Natural killer cell (primary cell): ENCODE measurements around the gene ATRAID. TPM values are rescaled to one million over a fixed set of nuclear protein-coding genes. Genes with fewer than 3 reads are reported as not detected.

Source experiments
- ATAC-seq, 3 donors: fragments of 150-1000 bp in 2 of 3; fragments of 200-7000 bp in 1 of 3; cut with Tn5 transposase; 1 replicate in 1 of 3; 2 replicates in 2 of 3; pipeline ENCODE4 v1.10.0; 2021; ENCODE audit warnings: mild to moderate bottlenecking in 2 of 3, moderate library complexity in 2 of 3
- DNase-seq, 2 donors: peaks; one replicate each; pipeline versions ENCODE4 v3.0.0 to v3.0.0-alpha.2; 2013 to 2021; ENCODE audit warnings: mixed read lengths in 1 of 2
- H3K27ac ChIP-seq: one replicate; pipeline ENCODE4 v1.5.1; 2013; ENCODE audit warnings: mild to moderate bottlenecking, low read length
- H3K27me3 ChIP-seq: one replicate; pipeline ENCODE4 v1.6.1; 2013; ENCODE audit warnings: low read length; ENCODE audit not compliant: control insufficient read depth, insufficient read depth
- H3K36me3 ChIP-seq: one replicate; pipeline ENCODE4 v1.6.1; 2013; ENCODE audit warnings: low read length; ENCODE audit not compliant: control insufficient read depth, insufficient read depth
- H3K4me1 ChIP-seq: one replicate; pipeline ENCODE4 v1.6.1; 2013; ENCODE audit warnings: low read length; ENCODE audit not compliant: control insufficient read depth, insufficient read depth
- H3K4me3 ChIP-seq: one replicate; pipeline ENCODE4 v1.5.1; 2013; ENCODE audit warnings: low read length
- H3K9me3 ChIP-seq: one replicate; pipeline ENCODE4 v1.6.1; 2013; ENCODE audit warnings: low read length; ENCODE audit not compliant: control insufficient read depth, insufficient read depth
- H3K27ac Mint-ChIP-seq, 2 donors: one replicate each; pipeline ENCODE4 v1.8.0; 2022; ENCODE audit warnings: mild to moderate bottlenecking in 2 of 2, mixed read lengths in 2 of 2, moderate library complexity in 1 of 2
- H3K27me3 Mint-ChIP-seq, 2 donors: one replicate each; pipeline ENCODE4 v1.8.0; 2022; ENCODE audit warnings: low read depth in 2 of 2, mixed read lengths in 2 of 2
- H3K36me3 Mint-ChIP-seq: one replicate; pipeline ENCODE4 v1.8.0; 2022; ENCODE audit warnings: mixed read lengths
- H3K4me1 Mint-ChIP-seq, 2 donors: one replicate each; pipeline ENCODE4 v1.8.0; 2022; ENCODE audit warnings: mixed read lengths in 2 of 2
- H3K4me3 Mint-ChIP-seq: one replicate; pipeline ENCODE4 v1.8.0; 2022; ENCODE audit warnings: mild to moderate bottlenecking, moderate library complexity, mixed read lengths
- H3K9me3 Mint-ChIP-seq, 2 donors: one replicate each; pipeline ENCODE4 v1.8.0; 2022; ENCODE audit warnings: mixed read lengths in 2 of 2
- CTCF ChIP-seq: fragments of 200-600 bp; IDR thresholded peaks from one replicate; pipeline ENCODE4 v1.8.0; 2022; ENCODE audit warnings: antibody characterized with exemption
- WGBS: methylation state at CpG from one replicate; pipeline ENCODE4 v1.1.7; 2013; ENCODE audit warnings: missing lambda C conversion rate; ENCODE audit not compliant: insufficient coverage; 5-methylcytosine and 5-hydroxymethylcytosine counted together
- intact Hi-C: fragments of 100-400 bp; cut with micrococcal nuclease; formaldehyde crosslinking; loops from one replicate; pipeline ENCODE4 v1.14.2; 2022
- total RNA-seq, 4 donors: library from RNA; stranded (reverse); fragments of 120-200 nt in 1 of 4; gene quantifications; one replicate each; pipeline versions ENCODE4 v1.2.3 to v1.2.4, GENCODE V29; 2013 to 2022

Gene ATRAID
- total RNA-seq, 3 donors from 2014 or later (not counting 1 experiment from before 2014, with no cell fraction given) = 65.5 to 76.6 (median 76.5) TPM

DNA sequence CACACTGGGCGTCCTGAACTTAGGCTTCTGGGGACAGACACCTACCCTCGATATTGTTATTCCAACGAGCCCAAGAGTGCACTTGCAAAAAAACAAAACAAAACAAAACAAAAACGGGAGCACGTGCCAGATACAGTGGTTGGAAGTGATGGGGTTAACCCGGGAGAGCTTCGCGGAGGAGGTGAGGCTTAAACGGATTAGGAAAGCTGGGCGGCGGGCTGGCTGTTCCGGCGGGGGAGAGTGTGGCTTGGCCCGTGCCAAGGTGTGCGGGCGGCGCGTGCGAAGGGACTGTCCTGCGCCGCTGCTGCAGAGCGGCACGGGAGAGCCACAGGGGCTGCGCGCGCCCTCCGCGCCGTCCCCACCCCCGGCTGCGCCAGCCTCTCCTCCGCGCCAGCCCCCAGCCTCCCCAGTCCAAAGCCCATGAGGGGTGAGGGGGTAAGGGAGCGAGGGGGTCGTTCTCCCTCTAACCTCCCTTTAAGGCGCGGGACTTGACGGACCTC lies 52.5 kb downstream of the ATRAID start:
- H3K4me1 Mint-ChIP-seq = peaks cover 22 to 27% of the 10 kb centered on the region in 2 donors
- peak overlapping the region; percentile 91 for H3K4me3 Mint-ChIP-seq
- no peak overlapping the region for H3K27ac Mint-ChIP-seq
- DNase-seq = peak in 1 of 2 donors; percentile 63
- peaks cover 41 to 44% of the 10 kb centered on the region in 2 donors for H3K27me3 Mint-ChIP-seq
- peak in 2 of 3 donors; percentile 34 to 51 for ATAC-seq
- no peaks in the 10 kb centered on the region for H3K9me3 Mint-ChIP-seq
- peaks cover 29% of the 10 kb centered on the region for H3K4me1 ChIP-seq
- H3K36me3 Mint-ChIP-seq = no peaks in the 10 kb centered on the region
- H3K27me3 ChIP-seq = peaks cover 32% of the 10 kb centered on the region
- 2% methylated on average over 36 of the region's 38 CpGs for WGBS
- no peaks in the 10 kb centered on the region for H3K9me3 ChIP-seq
- H3K36me3 ChIP-seq = no peaks in the 10 kb centered on the region
- H3K27ac ChIP-seq = no peak overlapping the region
- peak overlapping the region; percentile 13 for H3K4me3 ChIP-seq
- intact Hi-C loops = no loop called here
- TF ChIP-seq CTCF = no peak

- Histone ChIP-seq H3K27me3 (peaks cover 31% of the 10 kb centered on the region), H3K27ac (no peak overlapping the region), H3K9me3 (no peaks in the 10 kb centered on the region), H3K36me3 (no peaks in the 10 kb centered on the region), H3K4me1 (peaks cover 29% of the 10 kb centered on the region), H3K4me3 (peak overlapping the region; percentile 13)
- DNase-seq (peak; percentile 33 to 87), ATAC-seq (peak; percentile 54 to 79 (median 71))
- H3K36me3 Mint-ChIP-seq = no peaks in the 10 kb centered on the region
- H3K4me3 Mint-ChIP-seq = peak overlapping the region; percentile 55
- TF ChIP-seq CTCF = peak; percentile 17
- peaks cover 22 to 27% of the 10 kb centered on the region in 2 donors for H3K4me1 Mint-ChIP-seq
- WGBS = 6% methylated on average over 56 of the region's 56 CpGs
- intact Hi-C loops = no loop called here
- H3K27ac Mint-ChIP-seq = no peak overlapping the region
- H3K27me3 Mint-ChIP-seq = peaks cover 42 to 44% of the 10 kb centered on the region in 2 donors
- no peaks in the 10 kb centered on the region for H3K9me3 Mint-ChIP-seq
Observed at GRCh38 chr2:27264753-27265535, 53.1 kb downstream of the ATRAID start.

DNA sequence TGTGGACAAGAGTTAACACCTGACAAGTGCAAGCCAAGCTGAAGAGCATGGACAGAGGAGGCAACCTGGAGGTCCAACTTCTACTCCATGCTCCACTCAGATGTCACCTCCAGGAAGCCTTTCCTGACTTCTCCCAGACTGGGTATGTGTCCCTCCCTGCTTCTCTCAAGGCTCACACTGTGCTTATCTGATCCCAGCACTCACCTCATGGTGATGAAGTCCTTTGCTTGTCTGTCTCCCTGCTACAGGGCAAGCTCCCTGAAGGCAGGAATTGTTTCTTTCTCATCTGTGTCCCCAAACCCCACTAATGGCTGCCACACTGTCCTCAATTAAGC lies 53.7 kb downstream of the ATRAID start:
- H3K27me3 ChIP-seq = peaks cover 27% of the 10 kb centered on the region

More for the DNA sequence above, 53.7 kb downstream of the ATRAID start:
- H3K27me3 Mint-ChIP-seq = peaks cover 36 to 40% of the 10 kb centered on the region in 2 donors
- H3K27ac Mint-ChIP-seq = no peak overlapping the region
- H3K36me3 ChIP-seq = no peaks in the 10 kb centered on the region
- no peaks in the 10 kb centered on the region for H3K9me3 Mint-ChIP-seq
- no peak for TF ChIP-seq CTCF
- H3K4me3 ChIP-seq = no peak overlapping the region
- H3K4me1 ChIP-seq = peaks cover 29% of the 10 kb centered on the region
- peaks cover 22 to 27% of the 10 kb centered on the region in 2 donors for H3K4me1 Mint-ChIP-seq
- intact Hi-C loops = no loop called here
- H3K9me3 ChIP-seq = no peaks in the 10 kb centered on the region
- DNase-seq (no peak), ATAC-seq (no peak)
- H3K4me3 Mint-ChIP-seq = peak overlapping the region; percentile 21
- H3K36me3 Mint-ChIP-seq = no peaks in the 10 kb centered on the region
- no peak overlapping the region for H3K27ac ChIP-seq

Other genes with a start within 250 kb of the ATRAID start
- gene MAPRE3, start 241.4 kb upstream of the ATRAID start, total RNA-seq = 1 to 10 TPM; 3.9 to 5.0 (median 4.2) TPM
- gene TMEM214, start 179.1 kb upstream of the ATRAID start, total RNA-seq = 10 to 100 TPM; 64.9 to 81.1 (median 79.2) TPM
- 10 to 100 TPM in 2 of 3 donors, 1 to 10 TPM in 1; 10.0 to 12.0 (median 10.8) TPM for gene AGBL5, start 160.4 kb upstream of the ATRAID start, total RNA-seq
- gene OST4, start 140.4 kb upstream of the ATRAID start, total RNA-seq = 100 to 1,000 TPM; 178 to 207 (median 192) TPM
- gene EMILIN1, start 133.4 kb upstream of the ATRAID start, total RNA-seq = under 1 TPM; 0.31 to 0.78 (median 0.41) TPM
- 1 to 10 TPM; 3.7 to 4.0 (median 3.8) TPM for gene KHK, start 125.3 kb upstream of the ATRAID start, total RNA-seq
- not detected for gene CGREF1, start 92.9 kb upstream of the ATRAID start, total RNA-seq
- 1 to 10 TPM in 2 of 3 donors, under 1 TPM in 1; 0.88 to 2.4 (median 1.2) TPM for gene ABHD1, start 88.2 kb upstream of the ATRAID start, total RNA-seq
- gene PREB, start 77.4 kb upstream of the ATRAID start, total RNA-seq = 10 to 100 TPM; 24.6 to 41.5 (median 31.2) TPM
- gene PRR30, start 72.6 kb upstream of the ATRAID start, total RNA-seq = not detected
- not detected for gene TCF23, start 63.0 kb upstream of the ATRAID start, total RNA-seq
- gene SLC5A6, start 227 bp downstream of the ATRAID start, total RNA-seq = 100 to 1,000 TPM in 1 of 3 donors, 10 to 100 TPM in 2; 86.2 to 102 (median 93.7) TPM
- 10 to 100 TPM; 21.8 to 26.6 (median 24.0) TPM for gene CAD, start 5.3 kb downstream of the ATRAID start, total RNA-seq
- not detected for gene SLC30A3, start 51.0 kb downstream of the ATRAID start, total RNA-seq
- gene DNAJC5G, start 63.4 kb downstream of the ATRAID start, total RNA-seq = not detected
- gene TRIM54, start 70.4 kb downstream of the ATRAID start, total RNA-seq = under 1 TPM in 2 of 3 donors, not detected in 1; 0.18 to 0.21 TPM
- gene UCN, start 96.4 kb downstream of the ATRAID start, total RNA-seq = 1 to 10 TPM; 1.6 to 3.6 (median 2.4) TPM
- gene MPV17, start 111.1 kb downstream of the ATRAID start, total RNA-seq = 10 to 100 TPM; 63.9 to 75.2 (median 64.8) TPM
- 10 to 100 TPM; 56.1 to 68.7 (median 59.7) TPM for gene GTF3C2, start 144.7 kb downstream of the ATRAID start, total RNA-seq
- 10 to 100 TPM; 35.0 to 44.5 (median 40.8) TPM for gene EIF2B4, start 158.3 kb downstream of the ATRAID start, total RNA-seq
- gene SNX17, start 158.6 kb downstream of the ATRAID start, total RNA-seq = 100 to 1,000 TPM in 2 of 3 donors, 10 to 100 TPM in 1; 96.3 to 107 (median 100) TPM
- gene ZNF513, start 168.7 kb downstream of the ATRAID start, total RNA-seq = 10 to 100 TPM; 24.2 to 28.1 (median 26.1) TPM
- gene PPM1G, start 197.6 kb downstream of the ATRAID start, total RNA-seq = 10 to 100 TPM; 63.9 to 73.8 (median 69.5) TPM
- 100 to 1,000 TPM; 240 to 278 (median 262) TPM for gene NRBP1, start 216.6 kb downstream of the ATRAID start, total RNA-seq
- 1 to 10 TPM; 4.4 to 8.4 (median 5.1) TPM for gene KRTCAP3, start 230.3 kb downstream of the ATRAID start, total RNA-seq